ENCODE measurements around the gene KMT2D.
A peak's percentile ranks its signal among the peaks of the same experiment; 100 is the strongest.

KMT2D gene

DNA sequence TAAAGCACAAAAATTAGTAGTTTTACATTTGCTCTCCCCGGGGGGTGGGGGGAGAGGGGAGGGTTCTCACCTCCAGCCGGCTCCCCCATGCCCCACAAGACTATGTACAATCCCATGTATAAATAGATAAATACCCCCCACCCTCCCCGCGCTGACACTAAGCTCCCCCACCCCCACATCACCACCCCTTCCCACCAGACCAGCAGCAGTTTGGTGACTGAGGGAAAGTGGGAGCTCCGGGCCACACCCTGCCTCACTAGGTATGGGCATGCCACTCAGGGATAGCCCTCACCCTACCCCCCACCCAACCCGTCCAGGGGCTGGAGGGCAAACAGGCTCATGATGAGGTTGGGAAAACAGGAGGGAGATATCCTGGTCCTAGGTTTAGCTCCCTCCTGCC, 40.2 kb downstream of the KMT2D start:
- DNase-seq (ENCODE audit: low read depth, low spot score), result no peak

DNA sequence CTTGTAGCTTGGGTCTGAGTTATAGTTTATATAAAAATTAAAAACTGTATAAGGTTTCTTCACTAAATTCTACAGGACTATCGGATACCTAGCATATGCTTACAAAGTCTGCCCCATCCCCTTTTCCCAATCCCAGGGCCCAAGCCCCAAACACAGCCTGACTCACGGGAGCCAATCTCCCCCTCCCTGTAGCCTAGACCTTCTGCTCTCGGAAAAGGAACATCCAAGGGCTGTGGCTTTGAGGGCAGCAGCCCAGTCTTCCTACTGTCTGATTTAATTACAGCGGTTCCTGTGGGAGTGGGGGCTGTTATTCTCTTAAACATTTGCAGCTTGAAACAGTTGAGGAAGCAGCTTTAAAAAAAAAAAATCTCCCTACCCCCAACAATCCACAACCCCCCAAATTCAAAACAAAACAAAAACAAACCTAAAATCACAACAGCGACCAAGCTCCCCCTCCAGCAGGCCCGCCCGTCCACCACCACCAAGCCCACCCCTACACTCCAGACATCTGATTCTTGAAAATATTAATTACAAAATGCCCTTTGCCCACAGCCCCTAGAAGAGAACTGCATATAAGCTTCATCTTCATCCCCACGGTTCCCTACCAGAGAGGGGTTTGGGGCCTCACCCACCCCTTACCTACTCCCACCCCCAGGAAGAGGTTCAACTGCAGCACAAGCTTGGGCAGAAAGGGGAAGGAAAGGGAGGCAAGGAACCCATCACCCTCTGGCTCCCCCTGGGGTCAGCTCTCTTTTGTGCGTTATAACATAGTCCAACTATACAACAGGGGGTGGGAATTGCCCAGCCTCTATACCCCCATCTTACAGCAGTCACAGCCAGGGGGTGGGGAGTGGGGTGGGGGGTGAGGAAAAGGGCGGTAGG, 40.9 kb downstream of the KMT2D start:
- DNase-seq (ENCODE audit: low read depth, low spot score), result peak; percentile 47

DNA sequence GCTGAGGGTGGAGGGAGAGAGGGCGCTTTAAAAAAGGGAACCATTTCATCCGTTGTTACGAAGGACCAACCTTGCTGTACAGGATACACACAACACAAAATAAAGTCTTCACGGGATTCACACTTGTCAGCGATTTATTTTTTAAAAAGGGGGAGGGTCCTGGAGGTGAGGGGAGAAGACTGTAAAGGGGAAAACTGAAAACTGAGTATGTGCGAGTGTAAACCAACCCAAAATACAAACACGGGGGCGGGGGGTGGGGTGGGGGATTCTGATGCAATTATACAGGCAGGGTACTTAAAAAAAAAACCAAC, 41.5 kb downstream of the KMT2D start:
- no peak for DNase-seq (ENCODE audit: low read depth, low spot score)

DNA sequence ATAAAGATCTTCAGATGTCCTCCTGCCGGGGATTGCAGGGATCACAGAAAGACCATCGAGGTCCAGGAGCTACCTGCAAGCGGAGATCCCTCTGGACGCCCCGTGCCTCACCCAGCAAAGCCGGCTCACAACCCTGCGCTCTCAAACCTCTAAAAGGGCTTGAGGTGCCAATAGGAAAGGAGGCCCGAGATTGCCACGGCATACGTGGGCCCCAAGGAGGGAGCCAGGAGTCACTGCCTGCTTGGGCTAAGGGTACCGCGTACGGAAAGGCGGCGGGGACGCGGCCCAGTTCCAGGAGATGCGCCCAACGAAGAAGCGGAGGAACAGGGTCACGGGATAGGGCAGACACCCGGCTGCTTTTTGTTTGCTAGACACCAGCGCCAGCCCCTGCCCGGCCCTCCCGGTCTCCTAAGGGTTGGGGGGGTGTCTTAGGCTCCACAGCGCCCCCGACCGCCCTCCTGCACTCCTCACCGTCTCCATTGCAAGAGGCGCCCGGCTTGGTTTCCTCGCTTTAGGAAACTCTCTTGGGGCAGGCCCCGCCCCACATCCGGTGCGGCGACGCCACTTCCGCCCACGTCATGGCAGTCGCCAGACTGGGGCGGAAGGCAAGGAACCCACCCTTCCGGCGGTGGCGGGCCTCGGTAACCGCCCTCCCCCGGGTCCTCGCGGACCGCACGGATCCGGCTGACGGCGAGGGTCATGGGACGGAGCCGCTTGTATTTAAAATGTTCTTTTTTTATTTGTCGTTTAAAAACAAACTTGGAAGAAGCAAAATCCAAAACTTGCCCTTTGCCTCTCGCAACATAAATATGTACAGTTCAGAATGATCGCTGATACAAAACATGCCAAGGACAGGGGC, 42.1 kb downstream of the KMT2D start, which contains the start of gene PRKAG1:
Gene PRKAG1 (minus strand): TSS at position 516 of the 859 bp plus-strand sequence. CDS start 36 bp downstream, at position 480.
- DNase-seq (ENCODE audit: low read depth, low spot score), result peak; percentile 99

DNA sequence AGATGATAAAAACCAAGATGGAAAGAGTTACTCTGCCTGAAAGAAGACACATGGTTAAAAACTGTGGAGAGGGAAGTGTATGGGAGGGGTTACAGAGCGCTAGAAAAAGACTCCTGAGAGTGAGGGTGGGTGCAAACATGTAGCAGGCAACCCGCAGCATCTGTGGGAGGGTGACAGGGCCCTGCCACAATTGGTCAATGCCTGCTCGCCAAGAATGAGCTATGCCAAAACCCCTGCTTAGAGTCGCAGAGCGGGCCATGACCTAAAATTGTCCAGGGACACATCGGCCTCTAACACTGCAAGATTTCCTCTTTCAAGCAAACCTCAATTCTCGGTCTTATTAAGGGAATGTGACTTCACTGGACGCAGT, 42.7 kb downstream of the KMT2D start:
- DNase-seq (ENCODE audit: low read depth, low spot score), result peak; percentile 73

DNA sequence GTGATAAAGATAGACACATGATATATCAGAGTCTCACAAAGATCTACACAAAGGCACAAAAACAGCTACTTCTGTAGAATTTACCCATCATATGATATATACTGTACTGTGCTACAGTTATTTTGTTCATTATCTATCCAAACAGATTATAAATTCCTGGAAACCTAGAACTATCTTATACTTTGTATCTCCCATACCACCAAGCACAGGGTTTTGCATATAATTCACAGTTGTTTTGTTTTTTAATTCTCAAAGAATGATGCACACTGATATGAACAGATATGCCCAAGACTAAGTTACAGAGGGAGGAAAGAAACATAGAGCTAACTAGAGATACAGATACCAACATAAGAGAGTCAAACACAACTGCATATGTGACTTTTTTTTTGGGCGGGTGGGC, 45.4 kb downstream of the KMT2D start:
- DNase-seq (ENCODE audit: low read depth, low spot score), result no peak

DNA sequence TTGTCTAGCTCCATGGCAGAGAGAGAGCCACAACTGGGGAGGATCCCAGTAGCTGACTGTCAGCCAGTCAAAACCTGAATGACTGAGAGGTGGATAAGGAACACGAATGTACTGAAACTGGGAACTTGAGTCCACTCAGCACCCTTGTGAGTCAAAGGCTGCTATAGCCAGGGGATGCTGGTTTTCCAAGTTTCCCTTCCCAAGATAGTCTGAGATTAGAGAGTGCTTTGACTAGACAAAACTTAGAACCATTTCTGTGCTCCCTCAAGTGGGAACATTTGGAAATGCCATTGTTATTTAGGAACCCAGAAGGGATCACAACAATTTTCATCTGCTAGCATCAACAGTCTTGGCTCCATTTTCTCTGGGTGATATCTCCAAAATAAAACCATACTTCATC, 46.0 kb downstream of the KMT2D start:
- DNase-seq (ENCODE audit: low read depth, low spot score), result peak; percentile 38

DNA sequence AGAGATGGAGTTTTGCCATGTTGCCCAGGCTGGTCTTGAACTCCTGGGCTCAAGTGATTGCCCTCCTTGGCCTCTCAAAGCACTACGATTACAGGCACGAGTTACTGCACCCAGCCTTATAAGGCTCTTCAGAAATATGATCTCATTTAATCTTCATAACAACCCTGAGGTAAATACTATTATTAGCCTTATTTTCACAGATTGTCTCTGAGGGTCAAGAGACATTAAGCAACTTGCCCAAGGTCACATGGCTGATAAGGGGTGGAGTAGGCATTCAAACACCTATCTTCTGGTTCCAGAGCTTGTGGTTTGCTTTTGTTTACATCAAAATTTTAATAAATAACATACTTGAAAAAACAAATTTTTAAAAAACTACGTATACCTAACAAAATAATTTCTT, 47.2 kb downstream of the KMT2D start:
- no peak for DNase-seq (ENCODE audit: low read depth, low spot score)

DNA sequence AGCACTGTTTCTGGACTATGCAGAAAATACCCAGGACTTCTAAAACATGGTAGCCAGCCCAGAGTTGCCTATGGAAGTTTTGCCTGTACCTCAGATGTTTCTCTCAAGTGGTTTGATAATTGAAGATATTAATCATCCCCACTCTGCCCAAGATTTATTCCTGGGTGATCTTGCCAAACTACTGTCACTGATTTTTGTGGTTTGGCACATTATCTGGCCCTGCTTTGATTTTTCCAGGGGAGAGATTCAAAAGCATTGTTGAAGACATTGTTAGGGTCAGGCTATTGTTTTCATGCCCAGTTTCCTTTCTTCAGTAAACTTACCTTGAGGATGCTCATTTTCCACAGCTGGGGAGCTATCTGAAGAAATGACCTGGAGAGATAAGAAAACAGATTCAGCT, 47.9 kb downstream of the KMT2D start:
- DNase-seq (ENCODE audit: low read depth, low spot score), result no peak
